Keratinocyte (primary cell): ENCODE measurements around the gene C21orf58.

Experiments
- CTCF ChIP-seq, 3 experiments: IDR thresholded peaks in 1 of 3; conservative IDR thresholded peaks in 1 of 3; optimal IDR thresholded peaks in 1 of 3; 2 replicates in 2 of 3; 3 replicates in 1 of 3; pipeline versions ENCODE3 to v1.5.1; 2011; ENCODE audit warnings: low read length in 3 of 3, mild to moderate bottlenecking in 3 of 3, moderate library complexity in 2 of 3, control low read depth in 1 of 3, inconsistent platforms in 1 of 3; ENCODE audit not compliant: insufficient read depth in 2 of 3; ENCODE audit errors: extremely low read depth in 1 of 3
- EZH2 ChIP-seq: IDR thresholded peaks from one replicate; pipeline ENCODE4 v1.6.1; 2012; ENCODE audit warnings: inconsistent platforms, mild to moderate bottlenecking, low read length, moderate library complexity

- no peak for TF ChIP-seq EZH2
- TF ChIP-seq CTCF (optimal IDR thresholded peaks at IDR 0.05 in 1 of 3, IDR thresholded peaks at IDR 0.05 in 1 of 3, conservative IDR thresholded peaks at IDR 0.05 in 1 of 3; ENCODE audit: extremely low read depth in 1 of 3, insufficient read depth in 2 of 3, low read length in 3 of 3), result no peak
Measured at GRCh38 chr21:46366091-46366490, 42.4 kb upstream of the C21orf58 start.
